Neuron (in vitro differentiated cells): ENCODE results near the gene NXPH2.
"Not testable (repeated sequence)": the region's sequence is repeated elsewhere in the genome, so short reads cannot be mapped to it uniquely, and the experiment has no call there.

Experiments
- H2AFZ ChIP-seq: one replicate; pipeline ENCODE4 v1.6.1; 2013; ENCODE audit warnings: low read depth, mild to moderate bottlenecking, inconsistent platforms, low read length, moderate library complexity
- H3K27me3 ChIP-seq: one replicate; pipeline ENCODE4 v1.6.1; 2013; ENCODE audit warnings: low read length; ENCODE audit not compliant: insufficient read depth
- H3K36me3 ChIP-seq: one replicate; pipeline ENCODE4 v1.6.1; 2013; ENCODE audit warnings: low read length; ENCODE audit not compliant: insufficient read depth
- H3K4me1 ChIP-seq: one replicate; pipeline ENCODE4 v1.6.1; 2013; ENCODE audit warnings: low read length; ENCODE audit not compliant: insufficient read depth
- H3K4me3 ChIP-seq: 2 replicates; pipeline ENCODE4 v1.5.1; 2013; ENCODE audit warnings: mild to moderate bottlenecking, low read length, moderate library complexity
- H3K9me3 ChIP-seq: one replicate; pipeline ENCODE4 v1.6.1; 2013; ENCODE audit warnings: low read length

NXPH2 gene

GRCh38 chr2:138741851-138742250 lies 38.3 kb downstream of the NXPH2 start:
- Histone ChIP-seq H3K36me3 (no peaks in the 10 kb centered on the region), H2AFZ (no peak overlapping the region), H3K4me1 (no peaks in the 10 kb centered on the region), H3K27me3 (no peaks in the 10 kb centered on the region), H3K4me3 (no peak overlapping the region), H3K9me3 (peaks cover 2% of the 10 kb centered on the region)

- not testable (repeated sequence) for H3K9me3 ChIP-seq, H3K27me3 ChIP-seq, H3K4me3 ChIP-seq, H3K36me3 ChIP-seq, H2AFZ ChIP-seq, H3K4me1 ChIP-seq
These were observed 43.1 kb downstream of the NXPH2 start for GRCh38 chr2:138737009-138737554.

DNA sequence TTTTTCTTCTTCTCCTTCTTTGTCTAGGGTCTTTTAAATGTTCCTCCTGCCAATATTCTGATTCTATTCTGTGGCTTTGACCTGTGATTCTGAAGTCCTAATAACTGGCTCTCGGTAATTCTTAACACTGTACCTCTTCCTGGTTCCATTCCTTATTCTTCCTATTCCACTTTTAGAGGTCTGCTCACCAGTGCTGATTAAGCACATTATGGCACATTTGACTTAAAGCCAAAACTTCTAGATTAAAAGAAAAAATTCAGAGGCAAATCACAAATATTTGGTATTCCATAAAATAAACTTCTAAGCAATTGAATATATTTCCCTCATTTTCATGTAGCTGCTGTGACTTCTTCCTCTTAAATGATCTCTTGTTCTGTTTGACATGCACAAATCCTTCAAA lies 47.5 kb downstream of the NXPH2 start:
- Histone ChIP-seq H3K4me1 (no peaks in the 10 kb centered on the region), H2AFZ (no peak overlapping the region), H3K27me3 (no peaks in the 10 kb centered on the region), H3K36me3 (no peaks in the 10 kb centered on the region), H3K4me3 (no peak overlapping the region), H3K9me3 (no peaks in the 10 kb centered on the region)

- Histone ChIP-seq H3K4me1 (no peaks in the 10 kb centered on the region), H2AFZ (no peak overlapping the region), H3K27me3 (no peaks in the 10 kb centered on the region), H3K4me3 (no peak overlapping the region), H3K9me3 (no peaks in the 10 kb centered on the region), H3K36me3 (no peaks in the 10 kb centered on the region)
These were observed 49.6 kb downstream of the NXPH2 start for GRCh38 chr2:138730497-138731030.

GRCh38 chr2:138727956-138728355 lies 52.2 kb downstream of the NXPH2 start:
- peaks cover 10% of the 10 kb centered on the region for H3K4me1 ChIP-seq
- H3K36me3 ChIP-seq, result no peaks in the 10 kb centered on the region
- H2AFZ ChIP-seq, result no peak overlapping the region
- H3K9me3 ChIP-seq, result no peaks in the 10 kb centered on the region
- H3K27me3 ChIP-seq, result no peaks in the 10 kb centered on the region
- no peak overlapping the region for H3K4me3 ChIP-seq

- H3K4me1 ChIP-seq, result peaks cover 10% of the 10 kb centered on the region
- no peak overlapping the region for H3K4me3 ChIP-seq
- H3K9me3 ChIP-seq, result no peaks in the 10 kb centered on the region
- H3K27me3 ChIP-seq, result no peaks in the 10 kb centered on the region
- H3K36me3 ChIP-seq, result no peaks in the 10 kb centered on the region
- no peak overlapping the region for H2AFZ ChIP-seq
These were observed 53.5 kb downstream of the NXPH2 start for GRCh38 chr2:138726681-138727080.

- H2AFZ ChIP-seq, result no peak overlapping the region
- peaks cover 10% of the 10 kb centered on the region for H3K4me1 ChIP-seq
- no peaks in the 10 kb centered on the region for H3K36me3 ChIP-seq
- H3K4me3 ChIP-seq, result no peak overlapping the region
- no peaks in the 10 kb centered on the region for H3K27me3 ChIP-seq
- H3K9me3 ChIP-seq, result no peaks in the 10 kb centered on the region
These were observed 55.3 kb downstream of the NXPH2 start for GRCh38 chr2:138724729-138725459.

- H2AFZ ChIP-seq, result no peak overlapping the region
- no peak overlapping the region for H3K4me3 ChIP-seq
- no peaks in the 10 kb centered on the region for H3K36me3 ChIP-seq
- H3K27me3 ChIP-seq, result no peaks in the 10 kb centered on the region
- H3K4me1 ChIP-seq, result peaks cover 10% of the 10 kb centered on the region
- H3K9me3 ChIP-seq, result no peaks in the 10 kb centered on the region
These were observed 55.9 kb downstream of the NXPH2 start for GRCh38 chr2:138724327-138724726.

DNA sequence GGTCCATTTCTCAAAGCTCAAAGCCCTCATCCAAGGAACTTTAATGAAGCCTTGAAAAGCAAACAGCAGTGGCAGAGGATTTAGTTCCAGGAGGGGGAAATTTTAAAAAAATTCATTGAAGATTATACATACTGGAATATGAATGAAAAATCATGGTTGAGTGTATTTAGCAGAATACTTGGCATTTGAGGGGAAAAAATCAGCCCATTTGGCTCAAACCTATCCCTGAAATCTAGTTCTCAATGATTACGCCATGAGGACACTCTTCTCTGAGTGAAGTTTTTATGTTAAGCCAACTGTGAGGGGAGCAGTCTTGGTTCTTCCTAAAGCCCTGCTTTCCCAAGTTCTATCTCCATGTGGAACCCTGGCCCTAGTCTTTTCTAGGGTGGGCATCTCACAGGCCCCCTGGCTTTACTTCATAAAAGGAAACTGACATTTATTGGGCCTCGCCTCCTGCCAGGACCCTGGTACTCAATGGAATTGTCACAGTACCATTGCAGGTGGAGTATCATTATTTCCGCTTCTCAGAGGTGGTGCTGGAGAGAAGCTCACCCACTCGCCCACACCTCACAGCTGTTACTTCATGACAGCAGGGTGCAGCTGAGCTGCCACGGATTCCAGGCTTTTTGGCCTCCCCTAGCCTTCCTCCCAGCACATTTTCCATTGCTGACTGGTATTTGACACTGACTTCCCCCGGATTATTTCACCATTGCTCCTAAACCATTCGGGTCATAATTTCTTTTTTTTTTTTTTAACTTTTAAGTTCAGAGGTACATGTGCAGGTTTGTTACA lies 56.8 kb downstream of the NXPH2 start:
- Histone ChIP-seq H3K9me3 (no peaks in the 10 kb centered on the region), H3K27me3 (no peaks in the 10 kb centered on the region)

GRCh38 chr2:138722316-138722715 lies 57.9 kb downstream of the NXPH2 start:
- H3K9me3 ChIP-seq, result no peaks in the 10 kb centered on the region
- H2AFZ ChIP-seq, result no peak overlapping the region
- H3K27me3 ChIP-seq, result no peaks in the 10 kb centered on the region
- peaks cover 10% of the 10 kb centered on the region for H3K4me1 ChIP-seq
- no peak overlapping the region for H3K4me3 ChIP-seq
- H3K36me3 ChIP-seq, result no peaks in the 10 kb centered on the region

More for the DNA sequence above, 56.8 kb downstream of the NXPH2 start:
- peaks cover 10% of the 10 kb centered on the region for H3K4me1 ChIP-seq
- no peak overlapping the region for H3K4me3 ChIP-seq
- no peaks in the 10 kb centered on the region for H3K36me3 ChIP-seq
- H2AFZ ChIP-seq, result no peak overlapping the region

- H3K4me3 ChIP-seq, result no peak overlapping the region
- no peaks in the 10 kb centered on the region for H3K9me3 ChIP-seq
- no peaks in the 10 kb centered on the region for H3K27me3 ChIP-seq
- H3K4me1 ChIP-seq, result peaks cover 10% of the 10 kb centered on the region
- H3K36me3 ChIP-seq, result no peaks in the 10 kb centered on the region
- H2AFZ ChIP-seq, result no peak overlapping the region
These were observed 60.0 kb downstream of the NXPH2 start for GRCh38 chr2:138720035-138720838.

GRCh38 chr2:138718405-138718804 lies 61.8 kb downstream of the NXPH2 start:
- peaks cover 3% of the 10 kb centered on the region for H3K4me1 ChIP-seq
- no peak overlapping the region for H3K4me3 ChIP-seq
- no peaks in the 10 kb centered on the region for H3K36me3 ChIP-seq
- no peak overlapping the region for H2AFZ ChIP-seq
- no peaks in the 10 kb centered on the region for H3K9me3 ChIP-seq
- no peaks in the 10 kb centered on the region for H3K27me3 ChIP-seq
